IMR-90 (cell line): Measurements from ENCODE around the gene FAM227B. TPM values are rescaled to one million over a fixed set of nuclear protein-coding genes. Genes with fewer than 3 reads are reported as not detected.

Source experiments
- ATAC-seq: fragments of 200-7000 bp; cut with Tn5 transposase; 2 replicates; pipeline ENCODE4 v1.9.1; 2020; ENCODE audit warnings: low read depth, mild to moderate bottlenecking, moderate library complexity
- BruUV-seq: library from RNA; stranded (reverse); fragments of 400-500 nt; replicated peaks from 2 replicates; lab custom pipeline; 2021; lab: Mats Ljungman, UMichigan
- CTCF ChIA-PET: fragments of 300-600 bp; formaldehyde crosslinking; extraction: SDS; loops from one replicate; lab custom pipeline; 2021; ENCODE audit warnings: antibody characterized with exemption; lab: Yijun Ruan, JAX
- POLR2A ChIA-PET: fragments of 300-600 bp; sonication (Branson Sonifier 250); formaldehyde crosslinking; loops from one replicate; lab custom pipeline; 2022; ENCODE audit warnings: antibody characterized with exemption; ENCODE audit not compliant: unreplicated experiment; lab: Charles Lee
- DNase-seq: peaks from one replicate; pipeline ENCODE4 v3.0.0; 2013
- H2AFZ ChIP-seq: replicated peaks from 2 replicates; pipeline ENCODE3; 2013; ENCODE audit warnings: low read length, mild to moderate bottlenecking; ENCODE audit not compliant: poor library complexity
- H2AK5ac ChIP-seq: 2 replicates; pipeline ENCODE4 v1.6.1; 2013; ENCODE audit warnings: low read depth, low read length, inconsistent platforms
- H2AK9ac ChIP-seq: replicated peaks from 2 replicates; pipeline ENCODE3; 2013; ENCODE audit warnings: mild to moderate bottlenecking, low read depth, low read length, moderate library complexity; ENCODE audit not compliant: poor library complexity
- H2BK120ac ChIP-seq: 2 replicates; pipeline ENCODE4 v1.6.1; 2013; ENCODE audit warnings: low read depth, low read length, inconsistent platforms
- H2BK15ac ChIP-seq: 3 replicates; pipeline ENCODE4 v1.6.1; 2013; ENCODE audit warnings: low read depth, low read length, inconsistent platforms
- H2BK20ac ChIP-seq: 2 replicates; pipeline ENCODE4 v1.6.1; 2013; ENCODE audit warnings: low read depth, mild to moderate bottlenecking, inconsistent platforms, low read length, moderate library complexity
- H2BK5ac ChIP-seq: 2 replicates; pipeline ENCODE4 v1.6.1; 2013; ENCODE audit warnings: mild to moderate bottlenecking, low read depth, low read length, inconsistent platforms; ENCODE audit not compliant: poor library complexity, severe bottlenecking
- H3K14ac ChIP-seq: replicated peaks from 2 replicates; pipeline ENCODE4 v1.6.1; 2013; ENCODE audit warnings: low read depth, low read length, inconsistent platforms
- H3K18ac ChIP-seq: 2 replicates; pipeline ENCODE4 v1.6.1; 2013; ENCODE audit warnings: low read depth, low read length, control low read depth
- H3K23ac ChIP-seq: 2 replicates; pipeline ENCODE4 v1.6.1; 2013; ENCODE audit warnings: low read depth, low read length, inconsistent platforms
- H3K27ac ChIP-seq: 2 replicates; pipeline ENCODE4 v1.5.1; 2013; ENCODE audit warnings: mild to moderate bottlenecking, control low read depth, low read length; ENCODE audit not compliant: insufficient read depth
- H3K27me3 ChIP-seq: 2 replicates; pipeline ENCODE4 v1.6.1; 2013; ENCODE audit warnings: low read length; ENCODE audit not compliant: control insufficient read depth, insufficient read depth
- H3K36me3 ChIP-seq: 2 replicates; pipeline ENCODE4 v1.6.1; 2013; ENCODE audit warnings: low read length, mixed read lengths; ENCODE audit not compliant: control insufficient read depth, insufficient read depth
- H3K4ac ChIP-seq: 2 replicates; pipeline ENCODE4 v1.6.1; 2013; ENCODE audit warnings: low read depth, low read length, inconsistent platforms
- H3K4me1 ChIP-seq: 2 replicates; pipeline ENCODE4 v1.6.1; 2013; ENCODE audit warnings: low read length, mixed read lengths; ENCODE audit not compliant: control insufficient read depth, insufficient read depth
- H3K4me2 ChIP-seq: 2 replicates; pipeline ENCODE4 v1.6.1; 2013; ENCODE audit warnings: low read depth, mild to moderate bottlenecking, control low read depth, low read length, moderate library complexity
- H3K4me3 ChIP-seq: 2 replicates; pipeline ENCODE4 v1.5.1; 2013; ENCODE audit warnings: low read depth, mild to moderate bottlenecking, control low read depth, low read length, moderate library complexity; ENCODE audit not compliant: insufficient read depth
- H3K56ac ChIP-seq: 2 replicates; pipeline ENCODE4 v1.6.1; 2013; ENCODE audit warnings: low read length, inconsistent platforms; ENCODE audit not compliant: insufficient read depth; ENCODE audit errors: extremely low read depth
- H3K79me1 ChIP-seq, 2 experiments: 2 replicates each; pipeline ENCODE4 v1.6.1; 2013; ENCODE audit warnings: low read length in 2 of 2, inconsistent platforms in 1 of 2, low read depth in 1 of 2
- H3K9ac ChIP-seq: 2 replicates; pipeline ENCODE4 v1.6.1; 2013; ENCODE audit warnings: low read depth, low read length, control low read depth
- H3K9me1 ChIP-seq: 2 replicates; pipeline ENCODE4 v1.6.1; 2013; ENCODE audit warnings: low read length, inconsistent platforms; ENCODE audit not compliant: insufficient read depth
- H3K9me3 ChIP-seq: 2 replicates; pipeline ENCODE4 v1.6.1; 2013; ENCODE audit warnings: low read length; ENCODE audit not compliant: control insufficient read depth, insufficient read depth
- H4K20me1 ChIP-seq: 2 replicates; pipeline ENCODE4 v1.6.1; 2013; ENCODE audit warnings: low read length, inconsistent platforms; ENCODE audit not compliant: insufficient read depth
- H4K5ac ChIP-seq: 2 replicates; pipeline ENCODE4 v1.6.1; 2013; ENCODE audit warnings: mild to moderate bottlenecking, low read depth, low read length, control low read depth
- H4K8ac ChIP-seq, 2 experiments: 2 replicates each; pipeline ENCODE4 v1.6.1; 2013; ENCODE audit warnings: low read depth in 2 of 2, low read length in 2 of 2, control low read depth in 1 of 2, inconsistent platforms in 1 of 2
- H4K91ac ChIP-seq: 2 replicates; pipeline ENCODE4 v1.6.1; 2013; ENCODE audit warnings: low read depth, low read length, inconsistent platforms; ENCODE audit not compliant: insufficient read depth
- BHLHE40 ChIP-seq: fragments of 150-350 bp; IDR thresholded peaks from 2 replicates; pipeline ENCODE4 v1.6.1; 2016; ENCODE audit warnings: mild to moderate bottlenecking, low read depth, low read length
- CEBPB ChIP-seq: IDR thresholded peaks from 2 replicates; pipeline ENCODE4 v1.6.1; 2012; ENCODE audit warnings: low read depth, low read length, improper control_type of control experiment
- CHD1 ChIP-seq: IDR thresholded peaks from 2 replicates; pipeline ENCODE4 v1.6.1; 2012; ENCODE audit warnings: low read depth, low read length, improper control_type of control experiment
- FOS ChIP-seq: fragments of 150-350 bp; IDR thresholded peaks from 2 replicates; pipeline ENCODE4 v1.6.1; 2016; ENCODE audit warnings: low read depth, low read length
- MAFK ChIP-seq: IDR thresholded peaks from 2 replicates; pipeline ENCODE4 v1.6.1; 2012; ENCODE audit warnings: low read depth, low read length, improper control_type of control experiment
- MAZ ChIP-seq: IDR thresholded peaks from 2 replicates; pipeline ENCODE4 v1.6.1; 2012; ENCODE audit warnings: low read depth, mild to moderate bottlenecking, low read length, improper control_type of control experiment, moderate library complexity, borderline replicate concordance
- MXI1 ChIP-seq: IDR thresholded peaks from 2 replicates; pipeline ENCODE4 v1.6.1; 2012; ENCODE audit warnings: low read depth, mild to moderate bottlenecking, low read length, moderate library complexity, borderline replicate concordance
- NFE2L2 ChIP-seq: fragments of 150-350 bp; IDR thresholded peaks from 2 replicates; pipeline ENCODE4 v1.6.1; 2016; ENCODE audit warnings: low read depth, mild to moderate bottlenecking, low read length
- POLR2A ChIP-seq: IDR thresholded peaks from 2 replicates; pipeline ENCODE4 v1.6.1; 2012; ENCODE audit warnings: mild to moderate bottlenecking, low read depth, low read length
- RAD21 ChIP-seq: IDR thresholded peaks from 2 replicates; pipeline ENCODE4 v1.6.1; 2012; ENCODE audit warnings: low read length, improper control_type of control experiment
- RCOR1 ChIP-seq: IDR thresholded peaks from 2 replicates; pipeline ENCODE4 v1.6.1; 2012; ENCODE audit warnings: mild to moderate bottlenecking, low read length, improper control_type of control experiment; ENCODE audit not compliant: insufficient replicate concordance
- RFX5 ChIP-seq: IDR thresholded peaks from 2 replicates; pipeline ENCODE4 v1.8.0; 2012; ENCODE audit warnings: low read depth, mild to moderate bottlenecking, low read length, moderate library complexity
- SMC3 ChIP-seq: fragments of 150-350 bp; IDR thresholded peaks from 2 replicates; pipeline ENCODE4 v1.6.1; 2016; ENCODE audit warnings: low read depth, mild to moderate bottlenecking, antibody characterized with exemption, low read length, moderate library complexity
- dilution Hi-C: fragments of 300-500 bp; cut with HindIII; formaldehyde crosslinking; loops from one replicate; pipeline ENCODE4 v1.14.3; 2018; ENCODE audit warnings: low sequenced_read_pairs; ENCODE audit not compliant: unreplicated experiment
- in situ Hi-C: fragments of 300-500 bp; cut with MboI; formaldehyde crosslinking; loops from 3 replicates; pipeline ENCODE4 v1.14.3; 2019; ENCODE audit warnings: low sequenced_read_pairs, inconsistent platforms, mixed read lengths
- intact Hi-C: fragments of 100-400 bp; cut with micrococcal nuclease; formaldehyde crosslinking; loops from 2 replicates; pipeline ENCODE4 v1.10.0; 2022
- polyA plus RNA-seq, 3 experiments: library from polyadenylated mRNA; depleted of rRNA; stranded (reverse); fragments of >200 nt; gene quantifications; 2 replicates each; pipeline ENCODE4 v1.2.3, GENCODE V29; 2012; ENCODE audit warnings: low replicate concordance in 1 of 3
- total RNA-seq: library from RNA; depleted of rRNA; stranded (reverse); fragments of >200 nt; gene quantifications from 2 replicates; pipeline ENCODE4 v1.2.3, GENCODE V29; 2012
- TF ChIP-seq, protein P1 (sequence below): fragments of 150-350 bp; IDR thresholded peaks from 2 replicates; pipeline ENCODE4 v1.6.1; 2016; ENCODE audit warnings: low read depth, mild to moderate bottlenecking, low read length, moderate library complexity, borderline replicate concordance
- TF ChIP-seq, protein P2 (sequence below): fragments of 150-350 bp; IDR thresholded peaks from 2 replicates; pipeline ENCODE4 v1.6.1; 2017; ENCODE audit warnings: mild to moderate bottlenecking, antibody characterized with exemption, low read length, low read depth
- TF ChIP-seq, protein P3 (sequence below): conservative IDR thresholded peaks from 2 replicates; pipeline ENCODE4 v1.5.1; 2012; ENCODE audit warnings: mild to moderate bottlenecking, low read depth, low read length, improper control_type of control experiment

FAM227B gene
- total and polyA plus RNA-seq, 2 of the 4 experiments (the other 2 are of a cell fraction) = 1.8 to 3.0 TPM

DNA sequence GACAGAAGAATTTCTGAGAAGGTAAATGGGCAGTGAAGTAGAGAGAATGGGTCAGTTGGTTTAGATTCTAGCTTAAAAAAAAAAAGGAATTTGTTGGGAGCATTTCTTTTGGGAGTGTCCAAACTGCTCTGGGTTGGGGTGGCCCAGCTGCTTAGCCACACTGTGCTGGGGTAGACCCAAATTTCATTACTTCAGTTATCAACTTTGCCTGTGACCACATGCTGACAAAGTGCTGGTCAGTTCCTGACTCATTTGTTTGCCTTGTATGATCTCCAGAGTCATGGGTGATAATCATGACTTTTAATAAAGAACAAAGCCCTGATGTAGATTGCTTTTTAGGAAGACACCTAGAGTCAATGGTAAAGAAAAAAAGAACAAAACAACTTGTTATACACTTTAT is 319.1 kb downstream of the FAM227B start:
- H2BK15ac ChIP-seq = no peak overlapping the region
- POLR2A ChIA-PET = interaction anchor here (0.6 kb wide), 1 partner anchor 217 kb away, joined by 3 read pairs; no protein-coding TSS in a partner anchor
- no peak overlapping the region for H2AFZ ChIP-seq
- no peak overlapping the region for H3K56ac ChIP-seq
- no peak overlapping the region for H4K5ac ChIP-seq
- in situ Hi-C loops (no loop called here), intact Hi-C loops (no loop called here), dilution Hi-C loops (no loop called here)
- no peak overlapping the region for H3K27ac ChIP-seq
- CTCF ChIA-PET = no interaction called here
- no peak for ATAC-seq
- H3K9me1 ChIP-seq = no peaks in the 10 kb centered on the region
- H3K4me3 ChIP-seq = no peak overlapping the region
- no peaks in the 10 kb centered on the region for H4K20me1 ChIP-seq
- H3K9ac ChIP-seq = no peak overlapping the region
- no peaks in the 10 kb centered on the region for H3K9me3 ChIP-seq
- peaks cover 3% of the 10 kb centered on the region for H3K36me3 ChIP-seq
- peak; percentile 50 for DNase-seq
- H2AK9ac ChIP-seq = no peak overlapping the region
- no TSS peak for BruUV-seq
- no peak overlapping the region for H3K4ac ChIP-seq
- no peaks in the 10 kb centered on the region for H3K4me1 ChIP-seq
- no peak overlapping the region for H3K4me2 ChIP-seq
- no peak overlapping the region for H4K8ac ChIP-seq
- H3K27me3 ChIP-seq = no peaks in the 10 kb centered on the region
- H2BK5ac ChIP-seq = no peak overlapping the region
- H3K14ac ChIP-seq = no peak overlapping the region
- no peak overlapping the region for H2BK120ac ChIP-seq
- no peak overlapping the region for H3K18ac ChIP-seq
- H2AK5ac ChIP-seq = no peak overlapping the region
- no peak overlapping the region for H3K23ac ChIP-seq
- H3K79me1 ChIP-seq = peaks cover 15 to 17% of the 10 kb centered on the region in 2 experiments
- no peak for TF ChIP-seq POLR2A
- TF ChIP-seq, protein P1, sequence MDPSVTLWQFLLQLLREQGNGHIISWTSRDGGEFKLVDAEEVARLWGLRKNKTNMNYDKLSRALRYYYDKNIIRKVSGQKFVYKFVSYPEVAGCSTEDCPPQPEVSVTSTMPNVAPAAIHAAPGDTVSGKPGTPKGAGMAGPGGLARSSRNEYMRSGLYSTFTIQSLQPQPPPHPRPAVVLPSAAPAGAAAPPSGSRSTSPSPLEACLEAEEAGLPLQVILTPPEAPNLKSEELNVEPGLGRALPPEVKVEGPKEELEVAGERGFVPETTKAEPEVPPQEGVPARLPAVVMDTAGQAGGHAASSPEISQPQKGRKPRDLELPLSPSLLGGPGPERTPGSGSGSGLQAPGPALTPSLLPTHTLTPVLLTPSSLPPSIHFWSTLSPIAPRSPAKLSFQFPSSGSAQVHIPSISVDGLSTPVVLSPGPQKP = no peak
- no peak for TF ChIP-seq RAD21
- no peak for TF ChIP-seq RCOR1
- no peak for TF ChIP-seq BHLHE40
- no peak for TF ChIP-seq RFX5
- TF ChIP-seq MAFK = no peak
- no peak for TF ChIP-seq MAZ
- no peak for TF ChIP-seq NFE2L2
- TF ChIP-seq CEBPB = no peak
- TF ChIP-seq, protein P2, sequence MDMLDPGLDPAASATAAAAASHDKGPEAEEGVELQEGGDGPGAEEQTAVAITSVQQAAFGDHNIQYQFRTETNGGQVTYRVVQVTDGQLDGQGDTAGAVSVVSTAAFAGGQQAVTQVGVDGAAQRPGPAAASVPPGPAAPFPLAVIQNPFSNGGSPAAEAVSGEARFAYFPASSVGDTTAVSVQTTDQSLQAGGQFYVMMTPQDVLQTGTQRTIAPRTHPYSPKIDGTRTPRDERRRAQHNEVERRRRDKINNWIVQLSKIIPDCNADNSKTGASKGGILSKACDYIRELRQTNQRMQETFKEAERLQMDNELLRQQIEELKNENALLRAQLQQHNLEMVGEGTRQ = no peak
- no peak for TF ChIP-seq FOS
- TF ChIP-seq MXI1 = no peak
- no peak for TF ChIP-seq SMC3
- TF ChIP-seq, protein P3, sequence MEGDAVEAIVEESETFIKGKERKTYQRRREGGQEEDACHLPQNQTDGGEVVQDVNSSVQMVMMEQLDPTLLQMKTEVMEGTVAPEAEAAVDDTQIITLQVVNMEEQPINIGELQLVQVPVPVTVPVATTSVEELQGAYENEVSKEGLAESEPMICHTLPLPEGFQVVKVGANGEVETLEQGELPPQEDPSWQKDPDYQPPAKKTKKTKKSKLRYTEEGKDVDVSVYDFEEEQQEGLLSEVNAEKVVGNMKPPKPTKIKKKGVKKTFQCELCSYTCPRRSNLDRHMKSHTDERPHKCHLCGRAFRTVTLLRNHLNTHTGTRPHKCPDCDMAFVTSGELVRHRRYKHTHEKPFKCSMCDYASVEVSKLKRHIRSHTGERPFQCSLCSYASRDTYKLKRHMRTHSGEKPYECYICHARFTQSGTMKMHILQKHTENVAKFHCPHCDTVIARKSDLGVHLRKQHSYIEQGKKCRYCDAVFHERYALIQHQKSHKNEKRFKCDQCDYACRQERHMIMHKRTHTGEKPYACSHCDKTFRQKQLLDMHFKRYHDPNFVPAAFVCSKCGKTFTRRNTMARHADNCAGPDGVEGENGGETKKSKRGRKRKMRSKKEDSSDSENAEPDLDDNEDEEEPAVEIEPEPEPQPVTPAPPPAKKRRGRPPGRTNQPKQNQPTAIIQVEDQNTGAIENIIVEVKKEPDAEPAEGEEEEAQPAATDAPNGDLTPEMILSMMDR = no peak
- TF ChIP-seq CHD1 = no peak
- H4K91ac ChIP-seq = no peak overlapping the region
- H2BK20ac ChIP-seq = no peak overlapping the region
